HEK293 (cell line): ENCODE measurements around the gene GIMAP6.

Experiments
- CTCF ChIA-PET: fragments of 350-600 bp; formaldehyde crosslinking; extraction: SDS; loops from one replicate; lab custom pipeline; 2021; ENCODE audit warnings: antibody characterized with exemption; lab: Yijun Ruan, JAX
- POLR2A ChIA-PET: fragments of 300-600 bp; formaldehyde crosslinking; extraction: SDS; loops from one replicate; lab custom pipeline; 2020; ENCODE audit warnings: antibody characterized with exemption, inconsistent platforms; lab: Yijun Ruan, JAX
- H3K27ac ChIP-seq: fragments of 200-500 bp; sonication (Bioruptor generic); 2 replicates; pipeline ENCODE4 v1.5.1; 2014; ENCODE audit warnings: low read depth, low read length, control low read depth, inconsistent platforms; ENCODE audit errors: extremely low read depth
- H3K36me3 ChIP-seq, 2 experiments: fragments of 200-500 bp in 1 of 2; sonication (Bioruptor generic) in 1 of 2; 1 replicate in 1 of 2; 2 replicates in 1 of 2; pipeline ENCODE4 v1.5.1; 2014 to 2017; ENCODE audit warnings: inconsistent platforms in 2 of 2, low read length in 2 of 2; ENCODE audit not compliant: control insufficient read depth in 2 of 2, insufficient read depth in 1 of 2
- H3K4me1 ChIP-seq: fragments of 200-500 bp; sonication (Bioruptor generic); 2 replicates; pipeline ENCODE4 v1.5.1; 2014; ENCODE audit warnings: mild to moderate bottlenecking, low read length, inconsistent platforms; ENCODE audit not compliant: control insufficient read depth, insufficient read depth
- H3K4me3 ChIP-seq: 2 replicates; pipeline ENCODE4 v1.5.1; 2011; ENCODE audit warnings: low read depth, mild to moderate bottlenecking, control low read depth, low read length, moderate library complexity
- H3K9me3 ChIP-seq: fragments of 200-500 bp; sonication (Bioruptor generic); 2 replicates; pipeline ENCODE4 v1.5.1; 2014; ENCODE audit warnings: low read depth, low read length, inconsistent platforms; ENCODE audit not compliant: control insufficient read depth, insufficient read depth
- EGR2 ChIP-seq: fragments of 450-650 bp; formaldehyde crosslinking; IDR thresholded peaks from 2 replicates; pipeline ENCODE4 v1.5.1; 2016; ENCODE audit warnings: low read depth, missing biosample characterization, missing genetic modification characterization
- GLI2 ChIP-seq: fragments of 450-650 bp; formaldehyde crosslinking; IDR thresholded peaks from 2 replicates; pipeline ENCODE4; 2017; ENCODE audit warnings: missing biosample characterization, missing genetic modification characterization, low read depth, borderline replicate concordance
- KLF17 ChIP-seq: fragments of 450-650 bp; formaldehyde crosslinking; IDR thresholded peaks from 2 replicates; pipeline ENCODE4 v1.5.1; 2016; ENCODE audit warnings: missing biosample characterization, missing genetic modification characterization
- KLF9 ChIP-seq: fragments of 450-650 bp; formaldehyde crosslinking; IDR thresholded peaks from 2 replicates; pipeline ENCODE4 v1.5.1; 2016; ENCODE audit warnings: missing biosample characterization, missing genetic modification characterization, low read depth
- REST ChIP-seq: fragments of 450-650 bp; formaldehyde crosslinking; IDR thresholded peaks from 2 replicates; pipeline ENCODE4 v1.5.1; 2016; ENCODE audit warnings: missing biosample characterization, missing genetic modification characterization
- SP2 ChIP-seq: fragments of 450-650 bp; formaldehyde crosslinking; IDR thresholded peaks from 2 replicates; pipeline ENCODE4 v1.5.1; 2016; ENCODE audit warnings: missing biosample characterization, missing genetic modification characterization
- WT1 ChIP-seq: fragments of 450-650 bp; formaldehyde crosslinking; IDR thresholded peaks from 2 replicates; pipeline ENCODE4 v1.5.1; 2016; ENCODE audit warnings: missing biosample characterization, missing genetic modification characterization
- ZBTB44 ChIP-seq: fragments of 450-650 bp; IDR thresholded peaks from 2 replicates; pipeline ENCODE4 v1.5.1; 2018; ENCODE audit warnings: missing biosample characterization, mild to moderate bottlenecking, missing genetic modification characterization
- ZFHX2 ChIP-seq: fragments of 450-650 bp; formaldehyde crosslinking; conservative IDR thresholded peaks from 2 replicates; pipeline ENCODE4 v1.5.1; 2016; ENCODE audit warnings: missing biosample characterization, missing genetic modification characterization
- ZNF138 ChIP-seq: fragments of 450-650 bp; formaldehyde crosslinking; IDR thresholded peaks from 2 replicates; pipeline ENCODE4 v1.5.1; 2016; ENCODE audit warnings: missing biosample characterization, missing genetic modification characterization, borderline replicate concordance
- ZNF146 ChIP-seq: fragments of 450-650 bp; formaldehyde crosslinking; IDR thresholded peaks from 2 replicates; pipeline ENCODE4 v1.5.1; 2016; ENCODE audit warnings: missing biosample characterization, missing genetic modification characterization
- ZNF2 ChIP-seq: fragments of 450-650 bp; formaldehyde crosslinking; IDR thresholded peaks from 2 replicates; pipeline ENCODE4 v1.5.1; 2016; ENCODE audit warnings: missing biosample characterization, missing genetic modification characterization
- ZNF211 ChIP-seq: fragments of 450-650 bp; formaldehyde crosslinking; IDR thresholded peaks from 2 replicates; pipeline ENCODE4 v1.5.1; 2016; ENCODE audit warnings: low read depth, missing biosample characterization, missing genetic modification characterization
- ZNF311 ChIP-seq: fragments of 450-650 bp; formaldehyde crosslinking; IDR thresholded peaks from 2 replicates; pipeline ENCODE4 v1.5.1; 2017; ENCODE audit warnings: missing biosample characterization, missing genetic modification characterization, borderline replicate concordance
- ZNF362 ChIP-seq: fragments of 450-650 bp; formaldehyde crosslinking; IDR thresholded peaks from 2 replicates; pipeline ENCODE4 v1.5.1; 2016; ENCODE audit warnings: missing biosample characterization, missing genetic modification characterization
- ZNF416 ChIP-seq: fragments of 450-650 bp; formaldehyde crosslinking; IDR thresholded peaks from 2 replicates; pipeline ENCODE4 v1.5.1; 2016; ENCODE audit warnings: missing biosample characterization, missing genetic modification characterization
- ZNF558 ChIP-seq: fragments of 450-650 bp; formaldehyde crosslinking; IDR thresholded peaks from 2 replicates; pipeline ENCODE4 v1.5.1; 2016; ENCODE audit warnings: missing biosample characterization, missing genetic modification characterization
- ZNF626 ChIP-seq: fragments of 450-650 bp; sonication (Bioruptor Pico); formaldehyde crosslinking; IDR thresholded peaks from 2 replicates; pipeline ENCODE4 v1.5.1; 2018; ENCODE audit warnings: missing biosample characterization, missing genetic modification characterization, inconsistent platforms
- ZNF660 ChIP-seq: fragments of 450-650 bp; IDR thresholded peaks from 2 replicates; pipeline ENCODE4 v1.5.1; 2018; ENCODE audit warnings: missing biosample characterization, mild to moderate bottlenecking, missing genetic modification characterization
- ZNF701 ChIP-seq: fragments of 450-650 bp; formaldehyde crosslinking; IDR thresholded peaks from 2 replicates; pipeline ENCODE4 v1.5.1; 2016; ENCODE audit warnings: missing biosample characterization, missing genetic modification characterization
- ZSCAN4 ChIP-seq: fragments of 450-650 bp; formaldehyde crosslinking; IDR thresholded peaks from 2 replicates; pipeline ENCODE4 v1.5.1; 2017; ENCODE audit warnings: missing biosample characterization, missing genetic modification characterization

The GIMAP6 gene

GRCh38 chr7:150621376-150621775, 10.8 kb downstream of the GIMAP6 start:
- Histone ChIP-seq H3K4me3 (no peak overlapping the region), H3K27ac (no peak overlapping the region), H3K9me3 (no peaks in the 10 kb centered on the region), H3K4me1 (no peaks in the 10 kb centered on the region), H3K36me3 (no peaks in the 10 kb centered on the region)
- CTCF ChIA-PET = no interaction called here
- POLR2A ChIA-PET = no interaction called here
- TF ChIP-seq SP2 (tag by site-specific recombination) = no peak
- TF ChIP-seq ZNF660 (tag by site-specific recombination) = no peak
- no peak for TF ChIP-seq GLI2 (tag by site-specific recombination)
- no peak for TF ChIP-seq ZFHX2 (tag by site-specific recombination)
- TF ChIP-seq, all 188 proteins: peak for 0

- CTCF ChIA-PET = no interaction called here
- H3K36me3 ChIP-seq = no peaks in the 10 kb centered on the region
- POLR2A ChIA-PET = no interaction called here
- TF ChIP-seq ZNF416 (tag by site-specific recombination) = no peak
- TF ChIP-seq KLF9 = no peak
- no peak for TF ChIP-seq ZBTB44 (tag by site-specific recombination)
- TF ChIP-seq ZNF558 (tag by site-specific recombination) = no peak
- TF ChIP-seq KLF17 (tag by site-specific recombination) = no peak
- TF ChIP-seq WT1 (tag by site-specific recombination) = no peak
- no peak for TF ChIP-seq ZNF138 (tag by site-specific recombination)
- no peak for TF ChIP-seq ZNF146 (tag by site-specific recombination)
- TF ChIP-seq ZNF362 (tag by site-specific recombination) = no peak
- no peak for TF ChIP-seq ZNF211 (tag by site-specific recombination)
- TF ChIP-seq ZNF701 (tag by site-specific recombination) = no peak
- no peak for TF ChIP-seq ZNF311 (tag by site-specific recombination)
- no peak for TF ChIP-seq ZNF2
- no peak for TF ChIP-seq ZNF626
- TF ChIP-seq REST = no peak
- no peak for TF ChIP-seq ZSCAN4
- no peak for TF ChIP-seq EGR2 (tag by site-specific recombination)
- no peak overlapping the region for H3K4me3 ChIP-seq
- H3K9me3 ChIP-seq = no peaks in the 10 kb centered on the region
- no peaks in the 10 kb centered on the region for H3K4me1 ChIP-seq
- no peak overlapping the region for H3K27ac ChIP-seq
Observed at GRCh38 chr7:150620617-150621371, 11.4 kb downstream of the GIMAP6 start.
